H1 (cell line): ENCODE data around the gene PSMB3. TPM values are rescaled to one million over a fixed set of nuclear protein-coding genes. Genes with fewer than 3 reads are reported as not detected.

ENCODE experiments used
- CTCF ChIA-PET: fragments of 300-600 bp; sonication (Branson Sonifier 250); formaldehyde crosslinking; loops from one replicate; lab custom pipeline; 2021; ENCODE audit not compliant: partially characterized antibody; lab: Charles Lee
- POLR2A ChIA-PET: fragments of 300-600 bp; sonication (Branson Sonifier 250); formaldehyde crosslinking; loops from one replicate; lab custom pipeline; 2021; ENCODE audit warnings: inconsistent platforms; ENCODE audit not compliant: partially characterized antibody; lab: Charles Lee
- DNase-seq, 2 experiments: peaks; one replicate each; pipeline versions ENCODE4 v3.0.0 to v3.0.0-alpha.2; 2010 to 2022; ENCODE audit warnings: low spot score in 2 of 2, low read depth in 1 of 2, mixed read lengths in 1 of 2
- FAIRE-seq: peaks from 2 replicates; lab custom pipeline; 2011; peaks lifted over from hg19 to GRCh38; lab: Jason Lieb, UNC
- H2AFZ ChIP-seq: 2 replicates; pipeline ENCODE4 v1.8.1; 2012; ENCODE audit warnings: low read length, inconsistent platforms
- H2AK5ac ChIP-seq: 2 replicates; pipeline ENCODE4 v1.6.1; 2013; ENCODE audit warnings: low read depth, low read length
- H2BK120ac ChIP-seq: replicated peaks from 2 replicates; pipeline ENCODE3; 2013; ENCODE audit warnings: low read depth, low read length, inconsistent platforms
- H2BK12ac ChIP-seq: 2 replicates; pipeline ENCODE4 v1.6.1; 2013; ENCODE audit warnings: low read depth, low read length
- H2BK15ac ChIP-seq: 2 replicates; pipeline ENCODE4 v1.6.1; 2013; ENCODE audit warnings: low read length
- H2BK20ac ChIP-seq: 2 replicates; pipeline ENCODE4 v1.6.1; 2013; ENCODE audit warnings: low read length
- H2BK5ac ChIP-seq: 2 replicates; pipeline ENCODE4 v1.6.1; 2013; ENCODE audit warnings: low read depth, low read length
- H3K14ac ChIP-seq: 2 replicates; pipeline ENCODE4 v1.6.1; 2013; ENCODE audit warnings: inconsistent platforms; ENCODE audit not compliant: insufficient read length
- H3K18ac ChIP-seq: 2 replicates; pipeline ENCODE4 v1.6.1; 2013; ENCODE audit warnings: low read length; ENCODE audit errors: extremely low read depth
- H3K23ac ChIP-seq: 2 replicates; pipeline ENCODE4 v1.6.1; 2013; ENCODE audit warnings: inconsistent platforms; ENCODE audit not compliant: insufficient read length
- H3K23me2 ChIP-seq: 2 replicates; pipeline ENCODE4 v1.6.1; 2013; ENCODE audit warnings: low read depth, low read length
- H3K27ac ChIP-seq: 2 replicates; pipeline ENCODE4 v1.6.1; 2011; ENCODE audit warnings: low read depth, low read length, inconsistent platforms
- H3K27me3 ChIP-seq, 4 experiments: replicated peaks in 1 of 4; 1 replicate in 1 of 4; 2 replicates in 3 of 4; pipeline versions ENCODE4 v1.6.1 to v1.8.1; 2011 to 2013; ENCODE audit warnings: low read length in 3 of 4, mild to moderate bottlenecking in 3 of 4, inconsistent platforms in 2 of 4, mixed read lengths in 2 of 4, moderate library complexity in 1 of 4; ENCODE audit not compliant: control insufficient read depth in 3 of 4, insufficient read depth in 3 of 4; ENCODE audit errors: extremely low read depth in 1 of 4
- H3K36me3 ChIP-seq, 4 experiments: 2 replicates each; pipeline versions ENCODE4 v1.6.1 to v1.8.1; 2011 to 2013; ENCODE audit warnings: mild to moderate bottlenecking in 4 of 4, low read length in 3 of 4, moderate library complexity in 2 of 4, control low read depth in 1 of 4, inconsistent platforms in 1 of 4; ENCODE audit not compliant: insufficient read depth in 4 of 4, control insufficient read depth in 2 of 4
- H3K4ac ChIP-seq: replicated peaks from 2 replicates; pipeline ENCODE3; 2013; ENCODE audit warnings: low read length, low read depth, mixed read lengths, inconsistent platforms; ENCODE audit not compliant: insufficient read length
- H3K4me1 ChIP-seq, 4 experiments: replicated peaks in 1 of 4; 1 replicate in 1 of 4; 2 replicates in 3 of 4; pipeline versions ENCODE4 v1.6.1 to v1.8.1; 2011 to 2013; ENCODE audit warnings: low read length in 3 of 4, inconsistent platforms in 2 of 4, mixed read lengths in 1 of 4; ENCODE audit not compliant: insufficient read depth in 4 of 4, control insufficient read depth in 3 of 4
- H3K4me2 ChIP-seq, 2 experiments: 2 replicates each; pipeline versions ENCODE4 v1.6.1 to v1.8.1; 2011 to 2013; ENCODE audit warnings: low read depth in 2 of 2, low read length in 2 of 2, control low read depth in 1 of 2, inconsistent platforms in 1 of 2, mild to moderate bottlenecking in 1 of 2; ENCODE audit not compliant: insufficient read depth in 1 of 2
- H3K4me3 ChIP-seq, 4 experiments: fragments of 200-600, 300-600 bp in 1 of 4; sonication (generic), shearing (Covaris generic), sonication (Bioruptor Twin) in 1 of 4; 2 replicates each; pipeline versions ENCODE4 v1.5.1 to v1.8.1; 2011 to 2016; ENCODE audit warnings: low read length in 4 of 4, low read depth in 3 of 4, control low read depth in 2 of 4, inconsistent platforms in 2 of 4, mild to moderate bottlenecking in 2 of 4, mixed read lengths in 1 of 4, moderate library complexity in 1 of 4; ENCODE audit not compliant: insufficient read depth in 2 of 4; ENCODE audit errors: extremely low read depth in 1 of 4
- H3K56ac ChIP-seq: replicated peaks from 2 replicates; pipeline ENCODE3; 2013; ENCODE audit warnings: low read depth, mild to moderate bottlenecking, mixed read lengths, low read length, inconsistent platforms; ENCODE audit not compliant: insufficient read length
- H3K79me1 ChIP-seq: 2 replicates; pipeline ENCODE4 v1.6.1; 2013; ENCODE audit warnings: low read depth, low read length, control low read depth
- H3K79me2 ChIP-seq, 2 experiments: 2 replicates each; pipeline versions ENCODE4 v1.6.1 to v1.8.1; 2012 to 2013; ENCODE audit warnings: low read length in 2 of 2, mild to moderate bottlenecking in 2 of 2, inconsistent platforms in 1 of 2; ENCODE audit not compliant: insufficient read depth in 2 of 2, control insufficient read depth in 1 of 2
- H3K9ac ChIP-seq, 4 experiments: replicated peaks in 1 of 4; 1 replicate in 1 of 4; 2 replicates in 3 of 4; pipeline versions ENCODE4 v1.6.1 to v1.8.1; 2011 to 2013; ENCODE audit warnings: low read depth in 3 of 4, low read length in 3 of 4, control low read depth in 2 of 4, mild to moderate bottlenecking in 2 of 4, moderate library complexity in 2 of 4, inconsistent platforms in 1 of 4; ENCODE audit errors: extremely low read depth in 1 of 4
- H3K9me3 ChIP-seq, 2 experiments: 2 replicates each; pipeline versions ENCODE4 v1.6.1 to v1.8.1; 2012 to 2013; ENCODE audit warnings: mild to moderate bottlenecking in 2 of 2, moderate library complexity in 2 of 2, control low read depth in 1 of 2, inconsistent platforms in 1 of 2, low read depth in 1 of 2, low read length in 1 of 2, mixed read lengths in 1 of 2; ENCODE audit not compliant: insufficient read depth in 2 of 2
- H4K20me1 ChIP-seq, 2 experiments: replicated peaks in 1 of 2; 2 replicates each; pipeline versions ENCODE3 to v1.8.1; 2011 to 2013; ENCODE audit warnings: inconsistent platforms in 2 of 2, low read length in 2 of 2, mild to moderate bottlenecking in 1 of 2; ENCODE audit not compliant: insufficient read depth in 2 of 2, control insufficient read depth in 1 of 2
- H4K5ac ChIP-seq: 2 replicates; pipeline ENCODE4 v1.6.1; 2013; ENCODE audit warnings: low read length, low read depth, mixed read lengths, inconsistent platforms; ENCODE audit not compliant: insufficient read length
- H4K8ac ChIP-seq: 2 replicates; pipeline ENCODE4 v1.8.0; 2013; ENCODE audit warnings: mild to moderate bottlenecking, moderate library complexity, low read length, inconsistent platforms; ENCODE audit not compliant: insufficient read depth; ENCODE audit errors: extremely low read depth
- H4K91ac ChIP-seq: replicated peaks from 2 replicates; pipeline ENCODE3; 2013; ENCODE audit warnings: low read length, mixed read lengths, inconsistent platforms; ENCODE audit not compliant: insufficient read length
- ASH2L ChIP-seq: fragments of 200-600, 300-600 bp; sonication (generic); IDR thresholded peaks from one replicate; pipeline ENCODE4 v1.7.1; 2017; ENCODE audit warnings: low read length
- POLR2A ChIP-seq, 2 experiments: IDR thresholded peaks; 1 replicate in 1 of 2; 2 replicates in 1 of 2; pipeline ENCODE4 v1.6.1; 2011; ENCODE audit warnings: low read depth in 2 of 2, low read length in 2 of 2, mild to moderate bottlenecking in 2 of 2; ENCODE audit errors: control extremely low read depth in 1 of 2
- WGBS, 2 experiments: shearing (Covaris generic) in 1 of 2; methylation state at CpG; one replicate each; pipeline versions ENCODE4 v1.1.6 to v1.1.7; 2013 to 2015; ENCODE audit warnings: low lambda C conversion rate in 2 of 2, mixed read lengths in 2 of 2, inconsistent platforms in 1 of 2, low coverage in 1 of 2, missing lambda C conversion rate in 1 of 2; ENCODE audit not compliant: insufficient replicate concordance in 2 of 2, insufficient coverage in 1 of 2, insufficient read length in 1 of 2; ENCODE audit errors: extremely low coverage in 1 of 2, missing lambda C conversion rate in 1 of 2; 5-methylcytosine and 5-hydroxymethylcytosine counted together
- polyA plus RNA-seq, 7 experiments: library from polyadenylated mRNA; depleted of rRNA in 3 of 7; stranded (reverse) in 5 of 7; unstranded in 2 of 7; fragments of >200 nt in 5 of 7; fragments of 200-250 nt in 2 of 7; gene quantifications; 1 replicate in 5 of 7; 2 replicates in 1 of 7; 4 replicates in 1 of 7; pipeline versions ENCODE4 v1.2.1 to v1.2.3, GENCODE V29; 2011 to 2013; ENCODE audit warnings: missing spikeins in 2 of 7, mixed read lengths in 2 of 7
- total RNA-seq: library from RNA; stranded (reverse); fragmentation: NEBNext Ultra II Directional; extraction: Animal tissue kit (Norgen Biotek cat#: 25700); gene quantifications from 2 replicates; pipeline ENCODE4 v1.2.1, GENCODE V29; 2021

Gene PSMB3
- total and polyA plus RNA-seq, 2 of the 8 experiments (the other 6 are each of a cell fraction or from before 2014, with no cell fraction given) = 291 to 914 TPM

DNA sequence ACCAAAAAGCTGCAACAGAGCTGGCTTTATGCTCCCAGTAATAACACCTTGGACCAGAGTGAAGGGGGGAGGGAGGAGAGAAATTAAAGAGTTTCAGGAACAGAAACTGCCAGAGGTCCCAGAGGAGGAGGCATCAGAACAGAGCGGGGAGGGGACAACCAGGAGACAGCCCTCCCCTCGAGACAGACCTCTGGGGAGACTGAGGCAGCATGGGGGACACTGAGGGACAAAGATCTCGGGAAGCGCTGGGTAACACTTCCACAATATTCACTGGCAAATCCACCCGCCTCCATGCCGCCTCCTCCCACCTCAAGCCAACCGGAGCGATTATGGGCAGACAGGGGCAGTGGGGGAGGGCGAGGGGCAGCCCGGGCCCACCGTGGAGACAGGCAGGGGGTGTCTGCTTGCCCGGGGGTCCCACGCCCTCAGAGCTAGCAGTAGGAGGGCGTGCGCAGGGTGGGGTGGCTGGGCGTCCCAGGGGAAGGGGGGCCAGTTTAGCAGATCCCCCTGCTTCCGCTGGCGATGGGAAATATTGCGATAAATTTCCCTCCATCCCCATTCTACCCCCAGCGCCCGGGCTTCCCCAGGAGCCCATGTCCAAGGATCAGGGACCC, 5.6 kb upstream of the PSMB3 start:
- H3K4me2 ChIP-seq = peak overlapping the region; percentile 84 to 89
- ChIA-PET CTCF (interaction anchor here (0.7 to 4.6 kb wide), 6 partner anchors 12 to 207 kb away, joined by 3 to 40 read pairs (median 4); partner anchors contain the start of gene CISD3), POLR2A (interaction anchor here (0.7 to 4.8 kb wide), 7 partner anchors 10 to 295 kb away, joined by 4 to 40 read pairs (median 8); partner anchors contain the start of gene CISD3)
- peak overlapping the region in 1 of 4 experiments; percentile 63; a peak in 4 of 7 replicates for H3K9ac ChIP-seq
- H3K4ac ChIP-seq = no peak overlapping the region
- peak overlapping the region; percentile 78 to 90 (median 88) for H3K4me3 ChIP-seq
- peak overlapping the region; percentile 71 for H3K18ac ChIP-seq
- H3K27ac ChIP-seq = no peak overlapping the region
- no peak for FAIRE-seq
- H4K8ac ChIP-seq = no peak overlapping the region; the same call in 1 of the 2 replicates
- no peaks in the 10 kb centered on the region for H3K9me3 ChIP-seq
- H3K14ac ChIP-seq = no peak overlapping the region
- no peak overlapping the region for H3K23ac ChIP-seq
- H2BK15ac ChIP-seq = no peak overlapping the region; the same call in 1 of the 2 replicates
- H3K79me1 ChIP-seq = peaks cover 15% of the 10 kb centered on the region
- H4K91ac ChIP-seq = peak overlapping the region; percentile 53
- peak overlapping the region; percentile 77; the same call in 1 of the 2 replicates for H2BK5ac ChIP-seq
- DNase-seq = no peak
- H2AK5ac ChIP-seq = no peak overlapping the region
- H4K5ac ChIP-seq = no peak overlapping the region
- H2BK120ac ChIP-seq = no peak overlapping the region
- peaks cover 43 to 54% of the 10 kb centered on the region in 2 experiments for H3K79me2 ChIP-seq
- no peak overlapping the region; the same call in 1 of the 2 replicates for H2BK12ac ChIP-seq
- peak overlapping the region; percentile 32 for H3K56ac ChIP-seq
- no peak overlapping the region for H2BK20ac ChIP-seq
- H3K23me2 ChIP-seq = peaks cover 45% of the 10 kb centered on the region
- peaks cover 0 to 11% (median 5%) of the 10 kb centered on the region in 4 experiments; a peak in 5 of 7 replicates for H3K27me3 ChIP-seq
- WGBS, 2 experiments = 9% methylated on average over 11 of the region's 21 CpGs; no CpG with 5 or more reads in 1 of the 2 experiments
- H3K4me1 ChIP-seq = peaks cover 7 to 34% (median 21%) of the 10 kb centered on the region in 4 experiments
- no peak for TF ChIP-seq POLR2A (IDR thresholded peaks at IDR 0.05; ENCODE audit: control extremely low read depth in 1 of 2, low read depth in 2 of 2, low read length in 2 of 2)
- peak; percentile 53 for TF ChIP-seq ASH2L
- H2AFZ ChIP-seq = no peak overlapping the region
- no peaks in the 10 kb centered on the region for H3K36me3 ChIP-seq
- peaks cover 31 to 39% of the 10 kb centered on the region in 2 experiments for H4K20me1 ChIP-seq
